Activated CD8-positive, alpha-beta memory T cell treated with anti-CD3 and anti-CD28 coated beads, Interleukin-2, amount 50 U/mL, for 24 hours (primary cell): ENCODE data around the gene AGRN.

Experiments used
- DNase-seq: peaks from one replicate; pipeline ENCODE4 v3.0.0-alpha.2; 2020; ENCODE audit errors: extremely low read depth

AGRN gene

GRCh38 chr1:1038694-1039093 lies 18.8 kb downstream of the AGRN start:
- DNase-seq = no peak

GRCh38 chr1:1039145-1039910 lies 19.4 kb downstream of the AGRN start:
- no peak for DNase-seq

GRCh38 chr1:1040004-1040991 lies 20.4 kb downstream of the AGRN start:
- DNase-seq = peak; percentile 38

DNA sequence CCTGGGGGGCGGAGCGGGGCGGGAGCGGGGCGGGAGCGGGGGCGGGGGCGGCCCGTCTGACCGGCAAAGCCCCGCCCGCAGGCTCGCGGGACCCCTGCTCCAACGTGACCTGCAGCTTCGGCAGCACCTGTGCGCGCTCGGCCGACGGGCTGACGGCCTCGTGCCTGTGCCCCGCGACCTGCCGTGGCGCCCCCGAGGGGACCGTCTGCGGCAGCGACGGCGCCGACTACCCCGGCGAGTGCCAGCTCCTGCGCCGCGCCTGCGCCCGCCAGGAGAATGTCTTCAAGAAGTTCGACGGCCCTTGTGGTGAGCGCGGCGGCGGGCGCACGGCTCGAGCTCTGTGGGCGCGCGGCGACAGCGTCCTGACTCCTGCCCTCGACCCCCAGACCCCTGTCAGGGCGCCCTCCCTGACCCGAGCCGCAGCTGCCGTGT lies 21.2 kb downstream of the AGRN start:
- DNase-seq = no peak

DNA sequence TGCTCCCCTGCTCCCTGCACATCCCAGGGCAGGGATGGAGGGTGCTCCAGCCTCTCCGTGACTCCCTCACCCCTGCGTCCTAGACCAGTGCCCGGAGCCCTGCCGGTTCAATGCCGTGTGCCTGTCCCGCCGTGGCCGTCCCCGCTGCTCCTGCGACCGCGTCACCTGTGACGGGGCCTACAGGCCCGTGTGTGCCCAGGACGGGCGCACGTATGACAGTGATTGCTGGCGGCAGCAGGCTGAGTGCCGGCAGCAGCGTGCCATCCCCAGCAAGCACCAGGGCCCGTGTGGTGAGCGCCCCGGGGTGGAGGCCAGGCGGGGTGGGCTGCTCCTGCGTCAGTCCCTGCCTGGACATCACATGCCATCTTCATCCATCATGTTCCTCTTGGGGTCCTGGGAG lies 22.0 kb downstream of the AGRN start:
- no peak for DNase-seq

GRCh38 chr1:1042835-1043234 lies 22.9 kb downstream of the AGRN start:
- DNase-seq = no peak

- no peak for DNase-seq
These were observed 23.5 kb downstream of the AGRN start for GRCh38 chr1:1043411-1043810.

DNA sequence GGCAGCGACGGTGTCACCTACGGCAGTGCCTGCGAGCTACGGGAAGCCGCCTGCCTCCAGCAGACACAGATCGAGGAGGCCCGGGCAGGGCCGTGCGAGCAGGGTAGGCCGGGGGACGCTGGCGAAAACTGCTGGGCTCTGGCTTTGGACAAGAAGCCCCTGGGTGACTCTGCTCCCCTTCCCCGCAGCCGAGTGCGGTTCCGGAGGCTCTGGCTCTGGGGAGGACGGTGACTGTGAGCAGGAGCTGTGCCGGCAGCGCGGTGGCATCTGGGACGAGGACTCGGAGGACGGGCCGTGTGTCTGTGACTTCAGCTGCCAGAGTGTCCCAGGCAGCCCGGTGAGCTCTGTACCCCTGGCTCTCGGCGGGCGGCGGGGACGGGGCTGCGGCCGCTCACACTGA lies 24.0 kb downstream of the AGRN start:
- no peak for DNase-seq

GRCh38 chr1:1044455-1045078 lies 24.6 kb downstream of the AGRN start:
- DNase-seq = no peak

DNA sequence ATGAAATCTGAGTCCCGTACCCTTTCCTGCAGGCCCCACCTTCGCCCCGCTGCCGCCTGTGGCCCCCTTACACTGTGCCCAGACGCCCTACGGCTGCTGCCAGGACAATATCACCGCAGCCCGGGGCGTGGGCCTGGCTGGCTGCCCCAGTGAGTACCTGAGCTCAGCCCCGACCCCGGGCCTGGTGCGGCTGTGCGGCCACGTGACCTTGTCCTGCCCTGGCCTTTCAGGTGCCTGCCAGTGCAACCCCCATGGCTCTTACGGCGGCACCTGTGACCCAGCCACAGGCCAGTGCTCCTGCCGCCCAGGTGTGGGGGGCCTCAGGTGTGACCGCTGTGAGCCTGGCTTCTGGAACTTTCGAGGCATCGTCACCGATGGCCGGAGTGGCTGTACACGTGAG lies 25.2 kb downstream of the AGRN start:
- no peak for DNase-seq

- DNase-seq = no peak
These were observed 26.3 kb downstream of the AGRN start for GRCh38 chr1:1046243-1046642.

DNA sequence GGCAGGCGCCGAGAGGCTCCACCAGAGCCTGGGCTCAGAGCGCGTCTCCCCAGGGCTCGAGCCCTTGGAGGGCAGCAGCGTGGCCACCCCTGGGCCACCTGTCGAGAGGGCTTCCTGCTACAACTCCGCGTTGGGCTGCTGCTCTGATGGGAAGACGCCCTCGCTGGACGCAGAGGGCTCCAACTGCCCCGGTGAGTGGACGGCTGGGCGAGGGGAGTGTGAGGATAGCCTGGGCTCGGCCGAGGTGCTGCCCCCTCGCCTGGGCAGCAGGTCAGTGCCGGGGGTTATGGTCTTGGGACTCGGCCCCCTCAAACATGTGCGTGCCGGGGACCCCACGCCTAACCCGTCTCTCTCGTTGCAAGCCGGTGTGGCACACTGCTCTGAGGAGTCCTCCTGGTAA lies 26.8 kb downstream of the AGRN start:
- no peak for DNase-seq

- DNase-seq = no peak
These were observed 27.5 kb downstream of the AGRN start for GRCh38 chr1:1047407-1047806.

DNA sequence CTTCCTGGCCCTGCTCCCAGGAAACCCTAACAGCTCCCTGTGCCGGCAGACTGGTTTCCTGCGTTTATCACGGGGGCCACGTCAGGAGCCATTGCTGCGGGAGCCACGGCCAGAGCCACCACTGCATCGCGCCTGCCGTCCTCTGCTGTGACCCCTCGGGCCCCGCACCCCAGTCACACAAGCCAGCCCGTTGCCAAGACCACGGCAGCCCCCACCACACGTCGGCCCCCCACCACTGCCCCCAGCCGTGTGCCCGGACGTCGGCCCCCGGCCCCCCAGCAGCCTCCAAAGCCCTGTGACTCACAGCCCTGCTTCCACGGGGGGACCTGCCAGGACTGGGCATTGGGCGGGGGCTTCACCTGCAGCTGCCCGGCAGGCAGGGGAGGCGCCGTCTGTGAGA lies 28.0 kb downstream of the AGRN start:
- DNase-seq = no peak

DNA sequence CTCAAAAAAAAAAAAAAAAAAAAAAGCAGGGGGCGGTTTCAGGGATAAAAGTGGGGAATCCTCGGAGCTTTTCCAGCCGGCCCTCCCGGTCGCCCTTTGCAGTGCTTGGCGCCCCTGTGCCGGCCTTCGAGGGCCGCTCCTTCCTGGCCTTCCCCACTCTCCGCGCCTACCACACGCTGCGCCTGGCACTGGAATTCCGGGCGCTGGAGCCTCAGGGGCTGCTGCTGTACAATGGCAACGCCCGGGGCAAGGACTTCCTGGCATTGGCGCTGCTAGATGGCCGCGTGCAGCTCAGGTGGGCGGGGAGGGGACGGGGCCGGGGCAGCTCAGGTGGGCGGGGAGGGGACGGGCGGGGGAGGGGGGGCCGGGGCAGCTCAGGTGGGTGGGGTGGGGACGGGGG lies 28.8 kb downstream of the AGRN start:
- DNase-seq = no peak

GRCh38 chr1:1049318-1050165 lies 29.6 kb downstream of the AGRN start:
- DNase-seq = no peak

GRCh38 chr1:1050577-1051052 lies 30.7 kb downstream of the AGRN start:
- no peak for DNase-seq

GRCh38 chr1:1051127-1051810 lies 31.3 kb downstream of the AGRN start:
- DNase-seq = no peak

DNA sequence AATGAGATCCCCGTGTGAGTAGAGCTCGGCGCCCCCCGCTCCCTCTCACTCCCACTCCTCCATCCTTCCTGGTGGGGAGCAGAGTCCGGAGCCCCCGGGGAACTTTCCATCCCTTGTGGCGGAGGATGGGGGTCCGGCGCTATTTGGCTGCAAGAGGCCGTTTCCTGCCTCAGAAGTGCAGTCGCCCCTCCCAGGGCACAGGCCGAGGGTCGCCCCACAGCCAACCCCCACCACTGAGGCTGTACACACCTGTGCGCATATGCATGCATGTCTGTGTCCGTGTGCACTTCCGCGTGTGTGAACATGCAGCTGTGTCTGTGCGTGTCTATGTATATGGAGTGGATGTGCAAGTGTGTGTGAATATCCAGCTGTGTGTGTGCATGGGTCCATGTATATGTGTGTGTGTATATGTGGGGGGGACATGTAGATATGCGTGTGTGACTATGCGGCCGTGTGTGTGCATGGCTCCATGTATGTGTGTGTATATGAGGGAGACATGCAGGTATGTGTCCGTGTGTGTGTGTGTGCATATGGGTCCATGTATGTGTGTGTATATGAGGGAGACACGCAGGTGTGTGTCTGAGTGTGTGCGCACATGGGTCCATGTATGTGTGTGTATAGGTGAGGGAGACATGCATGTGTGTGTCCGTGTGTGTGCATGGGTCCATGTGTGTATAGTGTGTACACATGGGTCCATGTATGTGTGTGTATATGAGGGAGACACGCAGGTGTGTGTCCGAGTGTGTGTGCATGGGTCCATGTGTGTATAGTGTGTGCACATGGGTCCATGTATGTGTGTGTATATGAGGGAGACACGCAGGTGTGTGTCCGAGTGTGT lies 32.3 kb downstream of the AGRN start:
- DNase-seq = no peak

DNA sequence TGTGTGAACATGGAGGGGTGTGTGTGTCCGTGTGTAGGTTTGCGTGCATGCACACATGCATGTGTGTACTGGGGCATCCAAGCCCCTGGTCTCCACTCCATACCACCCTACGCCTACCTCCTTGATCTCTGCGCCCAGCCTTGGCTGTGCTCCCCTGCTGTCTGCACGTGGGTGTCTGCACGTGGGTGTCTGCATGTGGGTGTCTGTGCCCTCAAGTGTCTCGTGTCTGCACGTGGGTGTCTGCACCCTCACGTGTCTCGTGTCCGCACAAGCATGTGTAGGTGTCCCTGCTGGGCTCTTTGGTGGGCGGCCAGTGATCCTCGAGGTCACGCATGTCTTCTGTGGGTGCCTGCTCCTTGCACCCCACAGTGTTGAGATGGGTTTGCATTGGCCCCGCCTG lies 33.1 kb downstream of the AGRN start:
- no peak for DNase-seq
